Fibroblast of skin of left quadriceps (primary cell): ENCODE data around the gene CDC42EP3.
A peak's percentile ranks its signal among the peaks of the same experiment; 100 is the strongest.

ENCODE experiments used
- DNase-seq, 2 experiments: peaks; one replicate each; pipeline ENCODE4 v3.0.0-alpha.2; 2013; ENCODE audit warnings: low read depth in 2 of 2

Gene CDC42EP3

GRCh38 chr2:37618326-37618725 lies 53.1 kb downstream of the CDC42EP3 start:
- no peak for DNase-seq

- DNase-seq, result no peak
Observed at GRCh38 chr2:37617119-37617892, 54.1 kb downstream of the CDC42EP3 start.

- no peak for DNase-seq
Observed at GRCh38 chr2:37616677-37617005, 54.8 kb downstream of the CDC42EP3 start.

- no peak for DNase-seq
Observed at GRCh38 chr2:37615804-37616676, 55.4 kb downstream of the CDC42EP3 start.

GRCh38 chr2:37614061-37614738 lies 57.2 kb downstream of the CDC42EP3 start:
- peak in 1 of 2 experiments; percentile 65 for DNase-seq

GRCh38 chr2:37612382-37612781 lies 59.1 kb downstream of the CDC42EP3 start:
- no peak for DNase-seq

- DNase-seq, result peak; percentile 89
Observed at GRCh38 chr2:37610638-37611289, 60.7 kb downstream of the CDC42EP3 start.

GRCh38 chr2:37609782-37610181 lies 61.7 kb downstream of the CDC42EP3 start:
- no peak for DNase-seq

- DNase-seq, result no peak
Observed at GRCh38 chr2:37604716-37605115, 66.7 kb downstream of the CDC42EP3 start.

- no peak for DNase-seq
Observed at GRCh38 chr2:37602702-37603101, 68.7 kb downstream of the CDC42EP3 start.

- DNase-seq, result no peak
Observed at GRCh38 chr2:37602040-37602439, 69.4 kb downstream of the CDC42EP3 start.

GRCh38 chr2:37601569-37601968 lies 69.9 kb downstream of the CDC42EP3 start:
- DNase-seq, result no peak

- no peak for DNase-seq
Observed at GRCh38 chr2:37600735-37601134, 70.7 kb downstream of the CDC42EP3 start.

GRCh38 chr2:37599688-37600525 lies 71.5 kb downstream of the CDC42EP3 start:
- DNase-seq, result no peak

- no peak for DNase-seq
Observed at GRCh38 chr2:37593694-37594093, 77.7 kb downstream of the CDC42EP3 start.

GRCh38 chr2:37593024-37593423 lies 78.4 kb downstream of the CDC42EP3 start:
- DNase-seq, result no peak
